Stomach (tissue), 4 donors: ENCODE measurements around the gene IL10RB.

Experiments used
- POLR2A ChIP-seq, 4 donors: fragments of 450-650 bp; IDR thresholded peaks; one replicate each; pipeline ENCODE4 v1.6.1; 2016; ENCODE audit warnings: antibody characterized with exemption in 4 of 4, control low read depth in 2 of 4, mild to moderate bottlenecking in 1 of 4, moderate library complexity in 1 of 4
- POLR2AphosphoS5 ChIP-seq, 3 donors: sonication (generic); formaldehyde crosslinking; IDR thresholded peaks; one replicate each; pipeline ENCODE4 v1.6.1; 2016; ENCODE audit warnings: antibody characterized with exemption in 3 of 3
- TF ChIP-seq, protein P1 (sequence below), 7 experiments: fragments of 450-650 bp in 4 of 7; fragments of 200-600 bp in 3 of 7; sonication (generic) in 3 of 7; IDR thresholded peaks; one replicate each; pipeline ENCODE4 v1.5.1; 2016 to 2019; ENCODE audit warnings: antibody characterized with exemption in 7 of 7, control low read depth in 2 of 7, mild to moderate bottlenecking in 1 of 7

DNA sequence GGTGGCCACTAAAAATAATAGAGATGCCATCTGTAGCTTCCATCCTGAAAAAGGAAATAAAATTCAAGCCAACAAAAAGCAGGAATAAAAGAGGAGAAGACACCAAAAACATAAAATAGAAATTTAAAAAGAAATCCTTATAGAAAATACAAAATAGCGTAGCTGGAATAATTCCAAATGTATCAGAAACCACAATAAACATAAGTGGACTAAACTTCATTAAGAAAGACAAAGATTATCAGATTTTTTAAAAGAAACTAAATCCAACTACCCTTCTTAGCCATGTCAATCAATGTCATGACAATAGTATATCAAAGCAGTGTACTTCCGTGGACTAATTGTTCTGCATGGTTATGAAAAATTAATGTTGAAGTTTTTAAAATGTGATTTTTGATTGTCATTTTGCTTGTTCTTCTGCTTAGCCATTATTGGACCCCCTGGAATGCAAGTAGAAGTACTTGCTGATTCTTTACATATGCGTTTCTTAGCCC lies 13.2 kb downstream of the IL10RB start:
- TF ChIP-seq, protein P1, sequence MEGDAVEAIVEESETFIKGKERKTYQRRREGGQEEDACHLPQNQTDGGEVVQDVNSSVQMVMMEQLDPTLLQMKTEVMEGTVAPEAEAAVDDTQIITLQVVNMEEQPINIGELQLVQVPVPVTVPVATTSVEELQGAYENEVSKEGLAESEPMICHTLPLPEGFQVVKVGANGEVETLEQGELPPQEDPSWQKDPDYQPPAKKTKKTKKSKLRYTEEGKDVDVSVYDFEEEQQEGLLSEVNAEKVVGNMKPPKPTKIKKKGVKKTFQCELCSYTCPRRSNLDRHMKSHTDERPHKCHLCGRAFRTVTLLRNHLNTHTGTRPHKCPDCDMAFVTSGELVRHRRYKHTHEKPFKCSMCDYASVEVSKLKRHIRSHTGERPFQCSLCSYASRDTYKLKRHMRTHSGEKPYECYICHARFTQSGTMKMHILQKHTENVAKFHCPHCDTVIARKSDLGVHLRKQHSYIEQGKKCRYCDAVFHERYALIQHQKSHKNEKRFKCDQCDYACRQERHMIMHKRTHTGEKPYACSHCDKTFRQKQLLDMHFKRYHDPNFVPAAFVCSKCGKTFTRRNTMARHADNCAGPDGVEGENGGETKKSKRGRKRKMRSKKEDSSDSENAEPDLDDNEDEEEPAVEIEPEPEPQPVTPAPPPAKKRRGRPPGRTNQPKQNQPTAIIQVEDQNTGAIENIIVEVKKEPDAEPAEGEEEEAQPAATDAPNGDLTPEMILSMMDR (IDR thresholded peaks at IDR 0.05), result no peak
- no peak for TF ChIP-seq POLR2A (IDR thresholded peaks at IDR 0.05)
- TF ChIP-seq POLR2AphosphoS5 (IDR thresholded peaks at IDR 0.05), result no peak
